SK-N-SH (cell line): ENCODE results near the gene OR2A5. TPM values are rescaled to one million over a fixed set of nuclear protein-coding genes. Genes with fewer than 3 reads are reported as not detected.

Experiments used
- CTCF ChIA-PET: fragments of 300-600, 350-600 bp; formaldehyde crosslinking; extraction: SDS; loops from one replicate; lab custom pipeline; 2021; lab: Yijun Ruan, JAX
- POLR2A ChIA-PET: fragments of 350-600 bp; sonication (Branson Sonifier 250); formaldehyde crosslinking; extraction: SDS; loops from one replicate; lab custom pipeline; 2020; ENCODE audit warnings: antibody characterized with exemption, inconsistent platforms; lab: Yijun Ruan, JAX
- DNase-seq: peaks from one replicate; pipeline ENCODE4 v3.0.0; 2012
- H2AFZ ChIP-seq: fragments of 200-600 bp; sonication (generic); 2 replicates; pipeline ENCODE4 v1.8.1; 2016; ENCODE audit warnings: antibody characterized with exemption, mild to moderate bottlenecking, low read depth
- H3F3A ChIP-seq: fragments of 200-600 bp; sonication (generic); replicated peaks from 2 replicates; pipeline ENCODE3; 2016; ENCODE audit warnings: antibody characterized with exemption, mild to moderate bottlenecking; ENCODE audit not compliant: insufficient read depth
- H3K27ac ChIP-seq, 2 experiments: fragments of 200-500 bp in 1 of 2; fragments of 200-600 bp in 1 of 2; sonication (Bioruptor generic) in 1 of 2; sonication (generic), shearing (Covaris generic) in 1 of 2; 2 replicates each; pipeline versions ENCODE4 v1.5.1 to v1.6.1; 2014 to 2016; ENCODE audit warnings: low read depth in 2 of 2, inconsistent platforms in 1 of 2, low read length in 1 of 2, mild to moderate bottlenecking in 1 of 2, mixed read lengths in 1 of 2
- H3K27me3 ChIP-seq: fragments of 200-600 bp; sonication (generic), shearing (Covaris generic); 2 replicates; pipeline ENCODE4 v1.6.1; 2016; ENCODE audit warnings: mixed run types; ENCODE audit not compliant: insufficient read depth
- H3K36me3 ChIP-seq, 2 experiments: fragments of 200-500 bp in 1 of 2; fragments of 200-600 bp in 1 of 2; sonication (Bioruptor generic) in 1 of 2; sonication (generic) in 1 of 2; replicated peaks in 1 of 2; 2 replicates each; pipeline versions ENCODE3 to v1.5.1; 2014 to 2016; ENCODE audit warnings: low read length in 1 of 2, mild to moderate bottlenecking in 1 of 2; ENCODE audit not compliant: insufficient read depth in 2 of 2, control insufficient read depth in 1 of 2
- H3K4me1 ChIP-seq, 2 experiments: fragments of 200-500 bp in 1 of 2; fragments of 200-600 bp in 1 of 2; sonication (Bioruptor generic) in 1 of 2; sonication (generic), shearing (Covaris generic) in 1 of 2; 2 replicates each; pipeline versions ENCODE4 v1.5.1 to v1.6.1; 2014 to 2016; ENCODE audit warnings: low read depth in 1 of 2, low read length in 1 of 2, mixed run types in 1 of 2; ENCODE audit not compliant: insufficient read depth in 2 of 2, control insufficient read depth in 1 of 2
- H3K4me2 ChIP-seq: fragments of 200-600 bp; sonication (generic), shearing (Covaris generic); 2 replicates; pipeline ENCODE4 v1.6.1; 2017; ENCODE audit warnings: mixed run types
- H3K4me3 ChIP-seq, 2 experiments: fragments of 200-500 bp in 1 of 2; fragments of 200-600 bp in 1 of 2; sonication (Bioruptor generic) in 1 of 2; sonication (generic), shearing (Covaris generic) in 1 of 2; 2 replicates each; pipeline versions ENCODE4 v1.5.1 to v1.8.1; 2014 to 2016; ENCODE audit warnings: low read depth in 2 of 2, inconsistent platforms in 1 of 2, low read length in 1 of 2, mild to moderate bottlenecking in 1 of 2, mixed read lengths in 1 of 2, moderate library complexity in 1 of 2
- H3K79me2 ChIP-seq: fragments of 200-600 bp; sonication (generic); 2 replicates; pipeline ENCODE4 v1.8.1; 2017; ENCODE audit warnings: mild to moderate bottlenecking; ENCODE audit not compliant: insufficient read depth
- H3K9ac ChIP-seq: fragments of 200-600 bp; sonication (generic); 2 replicates; pipeline ENCODE4 v1.6.1; 2017; ENCODE audit warnings: mixed run types
- H3K9me2 ChIP-seq: fragments of 200-600 bp; sonication (generic); 2 replicates; pipeline ENCODE4 v1.6.1; 2017; ENCODE audit warnings: mixed run types
- H3K9me3 ChIP-seq: fragments of 200-600 bp; sonication (generic); 2 replicates; pipeline ENCODE4 v1.6.1; 2017; ENCODE audit warnings: mixed run types, mild to moderate bottlenecking, moderate library complexity
- H4K20me1 ChIP-seq: fragments of 200-600 bp; sonication (generic); 2 replicates; pipeline ENCODE4 v1.6.1; 2017; ENCODE audit warnings: mild to moderate bottlenecking, mixed run types; ENCODE audit not compliant: insufficient read depth
- EP300 ChIP-seq, 2 experiments: IDR thresholded peaks; 2 replicates each; pipeline versions ENCODE4 v1.4.0 to v1.6.1; 2012; ENCODE audit warnings: borderline replicate concordance in 1 of 2, low read depth in 1 of 2, low read length in 1 of 2
- EZH2phosphoT487 ChIP-seq: fragments of 200-600 bp; sonication (generic); IDR thresholded peaks from 2 replicates; pipeline ENCODE4 v1.6.1; 2017; ENCODE audit warnings: low read depth, mixed run types, mild to moderate bottlenecking, antibody characterized with exemption, moderate library complexity, borderline replicate concordance
- FOXM1 ChIP-seq: IDR thresholded peaks from 2 replicates; pipeline ENCODE4 v1.4.0; 2012; ENCODE audit warnings: low read depth, mild to moderate bottlenecking
- GATA2 ChIP-seq: sonication (generic); formaldehyde crosslinking; IDR thresholded peaks from 2 replicates; pipeline ENCODE4 v1.5.0; 2020; ENCODE audit warnings: mild to moderate bottlenecking, missing genetic modification reagents
- JUND ChIP-seq: IDR thresholded peaks from 2 replicates; pipeline ENCODE4 v1.4.0; 2012
- MEF2A ChIP-seq: IDR thresholded peaks from 2 replicates; pipeline ENCODE4 v1.4.0; 2012; ENCODE audit warnings: low read depth, borderline replicate concordance
- MXI1 ChIP-seq: IDR thresholded peaks from 2 replicates; pipeline ENCODE4 v1.6.1; 2012; ENCODE audit warnings: mild to moderate bottlenecking, low read depth, low read length, improper control_type of control experiment
- NFIC ChIP-seq: IDR thresholded peaks from 2 replicates; pipeline ENCODE4 v1.4.0; 2012; ENCODE audit warnings: borderline replicate concordance
- POLR2AphosphoS5 ChIP-seq: IDR thresholded peaks from 2 replicates; pipeline ENCODE4 v1.6.1; 2012; ENCODE audit warnings: low read depth, low read length
- RAD21 ChIP-seq: IDR thresholded peaks from 2 replicates; pipeline ENCODE4 v1.6.1; 2012; ENCODE audit warnings: mild to moderate bottlenecking, low read length
- RCOR1 ChIP-seq: fragments of 150-350 bp; IDR thresholded peaks from 2 replicates; pipeline ENCODE4 v1.6.1; 2017; ENCODE audit warnings: antibody characterized with exemption, low read length
- RFX5 ChIP-seq: IDR thresholded peaks from 2 replicates; pipeline ENCODE4 v1.6.1; 2012; ENCODE audit warnings: mild to moderate bottlenecking, improper control_type of control experiment, low read length
- RXRA ChIP-seq: IDR thresholded peaks from 2 replicates; pipeline ENCODE4 v1.4.0; 2012; ENCODE audit warnings: low read depth, mild to moderate bottlenecking, borderline replicate concordance
- SIN3A ChIP-seq: IDR thresholded peaks from 2 replicates; pipeline ENCODE4 v1.6.1; 2012; ENCODE audit warnings: low read depth, mild to moderate bottlenecking, low read length, moderate library complexity, borderline replicate concordance
- TAF1 ChIP-seq: IDR thresholded peaks from 2 replicates; pipeline ENCODE4 v1.6.1; 2012; ENCODE audit warnings: low read depth, mild to moderate bottlenecking, low read length, moderate library complexity, borderline replicate concordance
- YY1 ChIP-seq: IDR thresholded peaks from 2 replicates; pipeline ENCODE4 v1.4.0; 2012; ENCODE audit warnings: low read depth, mild to moderate bottlenecking
- whole genome bisulfite sequencing: methylation state at CpG from one replicate; pipeline ENCODE4 v1.1.6; 2017; ENCODE audit warnings: low lambda C conversion rate; 5-methylcytosine and 5-hydroxymethylcytosine counted together
- polyA plus RNA-seq, 3 experiments: library from polyadenylated mRNA; depleted of rRNA; stranded (reverse); fragments of >200 nt; gene quantifications; 2 replicates each; pipeline ENCODE4 v1.2.3, GENCODE V29; 2012
- TF ChIP-seq, protein P1 (sequence below): IDR thresholded peaks from 2 replicates; pipeline ENCODE4 v1.6.1; 2012; ENCODE audit warnings: mild to moderate bottlenecking, low read depth, low read length, moderate library complexity
- TF ChIP-seq, protein P2 (sequence below): IDR thresholded peaks from 2 replicates; pipeline ENCODE4 v1.4.0; 2012; ENCODE audit warnings: low read depth
- TF ChIP-seq, protein P3 (sequence below): fragments of 150-350 bp; IDR thresholded peaks from 2 replicates; pipeline ENCODE4 v1.6.1; 2017; ENCODE audit warnings: antibody characterized with exemption, low read length, low read depth, borderline replicate concordance
- TF ChIP-seq, protein P4 (sequence below): IDR thresholded peaks from 2 replicates; pipeline ENCODE4 v1.4.0; 2012; ENCODE audit warnings: low read depth, borderline replicate concordance

OR2A5 gene
- polyA plus RNA-seq, 1 of the 3 experiments (the other 2 are of a cell fraction) = not detected

DNA sequence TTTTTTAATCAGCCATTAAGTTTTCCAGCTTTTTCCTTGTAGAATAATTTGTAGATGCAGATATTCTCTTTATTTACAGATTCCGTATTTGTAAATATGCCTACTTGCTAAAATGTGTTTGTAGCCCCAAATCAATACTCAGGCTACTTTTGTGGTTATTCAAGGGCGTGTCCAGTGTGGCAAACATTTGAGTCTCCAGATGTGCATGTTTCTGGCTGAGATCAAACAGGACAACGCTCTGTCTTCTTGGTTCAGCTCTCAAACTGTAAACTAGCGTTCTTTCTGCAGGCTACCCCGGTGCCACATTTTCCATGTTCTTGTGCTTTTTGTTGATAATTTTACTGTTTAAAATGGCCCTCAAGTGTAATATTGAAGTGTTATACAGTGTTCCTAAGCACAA lies 16.2 kb upstream of the OR2A5 start (continued):
- TF ChIP-seq, protein P1, sequence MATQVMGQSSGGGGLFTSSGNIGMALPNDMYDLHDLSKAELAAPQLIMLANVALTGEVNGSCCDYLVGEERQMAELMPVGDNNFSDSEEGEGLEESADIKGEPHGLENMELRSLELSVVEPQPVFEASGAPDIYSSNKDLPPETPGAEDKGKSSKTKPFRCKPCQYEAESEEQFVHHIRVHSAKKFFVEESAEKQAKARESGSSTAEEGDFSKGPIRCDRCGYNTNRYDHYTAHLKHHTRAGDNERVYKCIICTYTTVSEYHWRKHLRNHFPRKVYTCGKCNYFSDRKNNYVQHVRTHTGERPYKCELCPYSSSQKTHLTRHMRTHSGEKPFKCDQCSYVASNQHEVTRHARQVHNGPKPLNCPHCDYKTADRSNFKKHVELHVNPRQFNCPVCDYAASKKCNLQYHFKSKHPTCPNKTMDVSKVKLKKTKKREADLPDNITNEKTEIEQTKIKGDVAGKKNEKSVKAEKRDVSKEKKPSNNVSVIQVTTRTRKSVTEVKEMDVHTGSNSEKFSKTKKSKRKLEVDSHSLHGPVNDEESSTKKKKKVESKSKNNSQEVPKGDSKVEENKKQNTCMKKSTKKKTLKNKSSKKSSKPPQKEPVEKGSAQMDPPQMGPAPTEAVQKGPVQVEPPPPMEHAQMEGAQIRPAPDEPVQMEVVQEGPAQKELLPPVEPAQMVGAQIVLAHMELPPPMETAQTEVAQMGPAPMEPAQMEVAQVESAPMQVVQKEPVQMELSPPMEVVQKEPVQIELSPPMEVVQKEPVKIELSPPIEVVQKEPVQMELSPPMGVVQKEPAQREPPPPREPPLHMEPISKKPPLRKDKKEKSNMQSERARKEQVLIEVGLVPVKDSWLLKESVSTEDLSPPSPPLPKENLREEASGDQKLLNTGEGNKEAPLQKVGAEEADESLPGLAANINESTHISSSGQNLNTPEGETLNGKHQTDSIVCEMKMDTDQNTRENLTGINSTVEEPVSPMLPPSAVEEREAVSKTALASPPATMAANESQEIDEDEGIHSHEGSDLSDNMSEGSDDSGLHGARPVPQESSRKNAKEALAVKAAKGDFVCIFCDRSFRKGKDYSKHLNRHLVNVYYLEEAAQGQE = no peak
- no peak for TF ChIP-seq RXRA

DNA sequence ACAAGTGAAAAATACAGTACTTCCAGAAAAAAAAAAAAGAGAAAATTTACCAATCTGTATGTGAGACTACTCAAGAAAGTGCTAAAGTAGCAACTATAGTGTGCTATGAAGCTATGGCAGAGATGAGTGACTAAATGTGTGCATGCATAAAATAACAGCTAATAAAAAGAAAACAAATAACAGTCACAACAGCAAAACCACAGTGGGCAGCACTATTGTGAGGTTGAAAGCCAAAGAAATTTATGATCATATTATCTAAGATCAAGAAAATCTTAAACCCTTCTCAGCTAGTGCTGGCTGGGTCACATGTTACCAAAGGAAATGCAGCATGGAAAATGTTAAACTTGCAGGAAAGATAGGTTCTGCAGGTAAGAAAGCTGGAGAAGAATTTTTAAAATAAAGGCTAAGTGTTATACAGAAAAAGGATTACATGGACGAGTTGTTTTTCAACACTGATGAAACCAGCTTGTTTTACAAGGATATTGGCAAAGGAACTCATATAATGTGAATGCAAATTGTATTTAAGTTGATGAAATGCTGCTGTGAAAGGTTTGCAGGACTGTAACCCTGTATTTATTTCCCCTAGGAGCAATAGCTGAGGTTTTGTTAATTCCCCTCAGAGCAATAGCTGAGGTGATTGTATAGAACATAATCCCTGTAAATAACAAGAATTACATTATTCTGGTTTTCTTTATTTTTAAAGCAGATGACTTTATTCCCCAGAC lies 15.6 kb upstream of the OR2A5 start:
- Histone ChIP-seq H3K36me3 (no peaks in the 10 kb centered on the region), H3K9ac (no peak overlapping the region), H2AFZ (no peak overlapping the region), H3K79me2 (no peaks in the 10 kb centered on the region), H3K9me2 (no peaks in the 10 kb centered on the region), H3K9me3 (no peaks in the 10 kb centered on the region), H3K4me3 (no peak overlapping the region), H3F3A (no peaks in the 10 kb centered on the region), H3K27me3 (peaks cover 17% of the 10 kb centered on the region; the same call in 1 of the 2 replicates), H3K4me2 (no peak overlapping the region), H3K27ac (no peak overlapping the region), H4K20me1 (no peaks in the 10 kb centered on the region), H3K4me1 (no peaks in the 10 kb centered on the region; a peak in 1 of 4 replicates)
- 4% methylated on average over 1 of the region's 1 CpG for WGBS
- CTCF ChIA-PET = interaction anchor here (0.5 to 1.6 kb wide), 4 partner anchors 11 to 793 kb away, joined by 3 to 6 read pairs (median 4); no protein-coding TSS in a partner anchor
- DNase-seq = no peak
- POLR2A ChIA-PET = no interaction called here
- no peak for TF ChIP-seq TAF1

DNA sequence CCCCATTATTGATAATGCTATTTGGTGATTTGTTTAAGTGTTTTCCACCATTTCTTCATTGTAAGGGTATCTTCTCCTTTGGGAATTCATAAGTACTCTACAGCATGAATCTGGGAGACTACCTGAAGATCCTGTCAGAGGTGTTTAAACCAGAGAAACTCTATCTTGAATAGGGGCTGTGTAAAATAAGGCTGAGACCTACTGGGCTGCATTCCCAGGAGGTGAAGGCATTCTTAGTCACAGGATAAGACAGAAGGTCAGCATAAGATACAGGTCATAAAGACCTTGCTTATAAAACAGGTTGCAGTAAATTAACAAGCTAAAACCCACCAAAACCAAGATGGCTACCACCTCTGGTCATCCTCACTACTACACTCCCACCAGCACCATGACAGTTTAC lies 13.4 kb upstream of the OR2A5 start:
- Histone ChIP-seq H3K4me3 (no peak overlapping the region), H3K4me1 (no peaks in the 10 kb centered on the region), H3K36me3 (no peaks in the 10 kb centered on the region), H3K9me2 (no peaks in the 10 kb centered on the region), H3F3A (no peaks in the 10 kb centered on the region), H3K4me2 (no peak overlapping the region), H3K9ac (no peak overlapping the region), H3K27me3 (peaks cover 12% of the 10 kb centered on the region; the same call in 1 of the 2 replicates), H2AFZ (no peak overlapping the region), H3K79me2 (no peaks in the 10 kb centered on the region), H3K9me3 (no peaks in the 10 kb centered on the region), H4K20me1 (no peaks in the 10 kb centered on the region), H3K27ac (no peak overlapping the region)
- TF ChIP-seq EP300 (IDR thresholded peaks at IDR 0.05; ENCODE audit: borderline replicate concordance in 1 of 2, low read depth in 1 of 2, low read length in 1 of 2) = no peak
- no peak for TF ChIP-seq RFX5
- no peak for TF ChIP-seq GATA2 (CRISPR knock-in tag)
- no peak for TF ChIP-seq EZH2phosphoT487
- TF ChIP-seq RAD21 = no peak
- no peak for TF ChIP-seq YY1
- no peak for TF ChIP-seq RCOR1
- no peak for TF ChIP-seq MEF2A
- TF ChIP-seq, protein P2, sequence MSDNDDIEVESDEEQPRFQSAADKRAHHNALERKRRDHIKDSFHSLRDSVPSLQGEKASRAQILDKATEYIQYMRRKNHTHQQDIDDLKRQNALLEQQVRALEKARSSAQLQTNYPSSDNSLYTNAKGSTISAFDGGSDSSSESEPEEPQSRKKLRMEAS = no peak
- TF ChIP-seq MXI1 = no peak
- TF ChIP-seq JUND = no peak
- TF ChIP-seq, protein P3, sequence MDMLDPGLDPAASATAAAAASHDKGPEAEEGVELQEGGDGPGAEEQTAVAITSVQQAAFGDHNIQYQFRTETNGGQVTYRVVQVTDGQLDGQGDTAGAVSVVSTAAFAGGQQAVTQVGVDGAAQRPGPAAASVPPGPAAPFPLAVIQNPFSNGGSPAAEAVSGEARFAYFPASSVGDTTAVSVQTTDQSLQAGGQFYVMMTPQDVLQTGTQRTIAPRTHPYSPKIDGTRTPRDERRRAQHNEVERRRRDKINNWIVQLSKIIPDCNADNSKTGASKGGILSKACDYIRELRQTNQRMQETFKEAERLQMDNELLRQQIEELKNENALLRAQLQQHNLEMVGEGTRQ = no peak
- TF ChIP-seq SIN3A = no peak
- TF ChIP-seq FOXM1 = no peak
- TF ChIP-seq, protein P4, sequence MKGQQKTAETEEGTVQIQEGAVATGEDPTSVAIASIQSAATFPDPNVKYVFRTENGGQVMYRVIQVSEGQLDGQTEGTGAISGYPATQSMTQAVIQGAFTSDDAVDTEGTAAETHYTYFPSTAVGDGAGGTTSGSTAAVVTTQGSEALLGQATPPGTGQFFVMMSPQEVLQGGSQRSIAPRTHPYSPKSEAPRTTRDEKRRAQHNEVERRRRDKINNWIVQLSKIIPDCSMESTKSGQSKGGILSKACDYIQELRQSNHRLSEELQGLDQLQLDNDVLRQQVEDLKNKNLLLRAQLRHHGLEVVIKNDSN = no peak
- no peak for TF ChIP-seq POLR2AphosphoS5
- TF ChIP-seq NFIC = no peak
- ChIA-PET POLR2A (no interaction called here), CTCF (no interaction called here)
- no peak for DNase-seq
